ENCODE results near the gene IQGAP1.

Gene IQGAP1

GRCh38 chr15:90469723-90470122 lies 81.7 kb downstream of the IQGAP1 start:
- H3K36me3 Mint-ChIP-seq (ENCODE audit: low read depth) = peaks cover 31% of the 10 kb centered on the region
- H3K9me3 Mint-ChIP-seq = no peaks in the 10 kb centered on the region
- TF ChIP-seq CTCF (IDR thresholded peaks at IDR 0.05) = no peak
- H3K4me1 Mint-ChIP-seq = peaks cover 5% of the 10 kb centered on the region
- peaks cover under 1% of the 10 kb centered on the region for H3K27me3 Mint-ChIP-seq (ENCODE audit: low read depth, poor library complexity)
- H3K27ac Mint-ChIP-seq = no peak overlapping the region
- DNase-seq = no peak
- no peak overlapping the region for H3K4me3 Mint-ChIP-seq

GRCh38 chr15:90470453-90470852 lies 82.4 kb downstream of the IQGAP1 start:
- Mint-ChIP-seq H3K27ac (peak overlapping the region; percentile 19), H3K9me3 (no peaks in the 10 kb centered on the region), H3K4me1 (peaks cover 5% of the 10 kb centered on the region), H3K4me3 (no peak overlapping the region), H3K27me3 (ENCODE audit: low read depth, poor library complexity) (no peaks in the 10 kb centered on the region), H3K36me3 (ENCODE audit: low read depth) (peaks cover 29% of the 10 kb centered on the region)
- DNase-seq = no peak
- TF ChIP-seq CTCF (IDR thresholded peaks at IDR 0.05) = no peak

GRCh38 chr15:90471126-90471525 lies 83.1 kb downstream of the IQGAP1 start:
- Mint-ChIP-seq H3K27me3 (ENCODE audit: low read depth, poor library complexity) (no peaks in the 10 kb centered on the region), H3K27ac (no peak overlapping the region), H3K4me3 (no peak overlapping the region), H3K4me1 (peaks cover 5% of the 10 kb centered on the region), H3K9me3 (no peaks in the 10 kb centered on the region), H3K36me3 (ENCODE audit: low read depth) (peaks cover 22% of the 10 kb centered on the region)
- no peak for DNase-seq
- TF ChIP-seq CTCF (IDR thresholded peaks at IDR 0.05) = no peak

- Mint-ChIP-seq H3K27me3 (ENCODE audit: low read depth, poor library complexity) (no peaks in the 10 kb centered on the region), H3K4me1 (peaks cover 5% of the 10 kb centered on the region), H3K4me3 (no peak overlapping the region), H3K36me3 (ENCODE audit: low read depth) (peaks cover 24% of the 10 kb centered on the region), H3K9me3 (no peaks in the 10 kb centered on the region), H3K27ac (no peak overlapping the region)
- DNase-seq = no peak
- no peak for TF ChIP-seq CTCF (IDR thresholded peaks at IDR 0.05)
Measured at GRCh38 chr15:90471769-90472168, 83.7 kb downstream of the IQGAP1 start.

- Mint-ChIP-seq H3K27me3 (ENCODE audit: low read depth, poor library complexity) (no peaks in the 10 kb centered on the region), H3K27ac (peak overlapping the region; percentile 31), H3K4me3 (no peak overlapping the region), H3K9me3 (no peaks in the 10 kb centered on the region), H3K4me1 (peaks cover 18% of the 10 kb centered on the region), H3K36me3 (ENCODE audit: low read depth) (peaks cover 29% of the 10 kb centered on the region)
- no peak for TF ChIP-seq CTCF (IDR thresholded peaks at IDR 0.05)
- DNase-seq = no peak
Measured at GRCh38 chr15:90478846-90479481, 90.9 kb downstream of the IQGAP1 start.

GRCh38 chr15:90479656-90480055 lies 91.6 kb downstream of the IQGAP1 start:
- no peak overlapping the region for H3K27ac Mint-ChIP-seq
- peaks cover 18% of the 10 kb centered on the region for H3K4me1 Mint-ChIP-seq
- H3K9me3 Mint-ChIP-seq = no peaks in the 10 kb centered on the region
- peaks cover 29% of the 10 kb centered on the region for H3K36me3 Mint-ChIP-seq (ENCODE audit: low read depth)
- H3K27me3 Mint-ChIP-seq (ENCODE audit: low read depth, poor library complexity) = no peaks in the 10 kb centered on the region
- H3K4me3 Mint-ChIP-seq = no peak overlapping the region
- no peak for DNase-seq
- no peak for TF ChIP-seq CTCF (IDR thresholded peaks at IDR 0.05)
